ENCODE data around the gene FOXE3.

The FOXE3 gene

GRCh38 chr1:47435506-47436303, 19.6 kb downstream of the FOXE3 start:
- DNase-seq (ENCODE audit: low spot score), result no peak

- DNase-seq (ENCODE audit: low spot score), result no peak
Observed at GRCh38 chr1:47436304-47436978, 20.4 kb downstream of the FOXE3 start.

DNA sequence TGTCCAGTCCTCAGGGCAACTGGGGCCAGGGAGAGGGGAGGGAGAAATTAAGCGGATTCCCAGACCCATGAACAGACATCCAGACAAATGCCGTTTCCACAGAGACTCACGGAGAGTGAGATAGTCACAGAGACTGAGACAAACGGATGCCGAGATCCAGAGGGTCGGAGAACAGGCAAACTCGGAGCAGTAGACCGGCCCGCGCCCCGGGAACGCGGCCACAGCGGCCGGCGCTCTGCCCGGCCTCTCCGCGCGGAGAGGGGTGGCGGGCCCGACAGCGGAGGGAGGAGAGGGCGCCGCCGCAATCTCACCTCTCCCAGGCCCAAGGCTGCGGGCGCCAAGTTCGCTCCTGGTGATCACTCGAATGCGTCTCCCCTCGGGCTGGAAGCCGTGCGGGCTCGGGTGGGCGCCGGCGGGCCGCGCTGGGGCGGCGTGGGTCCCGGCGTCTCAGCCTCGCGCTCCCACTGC, 20.9 kb downstream of the FOXE3 start:
- DNase-seq (ENCODE audit: low spot score), result no peak

DNA sequence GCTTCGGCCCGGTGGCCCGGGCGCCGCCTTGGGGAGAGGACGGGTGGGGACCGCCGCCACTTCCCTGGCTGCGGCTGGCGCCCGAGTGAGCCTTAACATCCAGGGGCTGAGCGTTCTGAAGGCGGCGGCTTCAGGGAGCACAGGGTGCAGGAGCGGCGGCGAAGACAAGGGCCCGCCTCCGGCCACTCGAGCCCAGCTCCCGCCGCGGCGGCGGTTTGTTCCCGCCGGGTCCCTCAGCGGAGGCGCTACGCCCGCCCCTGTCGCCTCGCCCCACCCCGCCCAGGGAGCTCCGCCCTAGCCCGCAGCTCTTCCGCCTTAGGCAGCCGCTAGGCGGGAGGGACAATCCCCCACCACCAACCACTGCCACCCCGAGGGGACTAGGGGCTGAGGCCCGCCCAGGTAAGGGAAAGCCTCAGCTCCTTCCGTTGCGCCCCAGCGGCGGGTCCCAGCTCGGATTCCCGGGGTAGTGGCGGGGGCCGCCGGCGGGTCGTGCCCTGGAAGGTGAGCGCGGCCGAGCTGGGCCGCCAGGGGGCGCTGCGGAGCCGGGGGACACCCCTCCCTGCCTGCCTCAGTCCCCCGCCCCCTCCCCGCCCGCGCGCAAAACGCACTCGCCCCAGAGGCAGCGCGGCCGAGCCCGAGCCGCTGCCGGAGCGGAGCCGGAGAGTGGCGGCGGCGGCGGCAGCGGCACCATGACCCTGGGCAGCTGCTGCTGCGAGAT, 21.5 kb downstream of the FOXE3 start, which contains the start of gene FOXD2:
FOXD2 (plus strand) TSS at position 598 of the 718 bp plus-strand sequence; CDS start at position 690, 92 bp downstream.
- peak; percentile 38 for DNase-seq (ENCODE audit: low spot score)

DNA sequence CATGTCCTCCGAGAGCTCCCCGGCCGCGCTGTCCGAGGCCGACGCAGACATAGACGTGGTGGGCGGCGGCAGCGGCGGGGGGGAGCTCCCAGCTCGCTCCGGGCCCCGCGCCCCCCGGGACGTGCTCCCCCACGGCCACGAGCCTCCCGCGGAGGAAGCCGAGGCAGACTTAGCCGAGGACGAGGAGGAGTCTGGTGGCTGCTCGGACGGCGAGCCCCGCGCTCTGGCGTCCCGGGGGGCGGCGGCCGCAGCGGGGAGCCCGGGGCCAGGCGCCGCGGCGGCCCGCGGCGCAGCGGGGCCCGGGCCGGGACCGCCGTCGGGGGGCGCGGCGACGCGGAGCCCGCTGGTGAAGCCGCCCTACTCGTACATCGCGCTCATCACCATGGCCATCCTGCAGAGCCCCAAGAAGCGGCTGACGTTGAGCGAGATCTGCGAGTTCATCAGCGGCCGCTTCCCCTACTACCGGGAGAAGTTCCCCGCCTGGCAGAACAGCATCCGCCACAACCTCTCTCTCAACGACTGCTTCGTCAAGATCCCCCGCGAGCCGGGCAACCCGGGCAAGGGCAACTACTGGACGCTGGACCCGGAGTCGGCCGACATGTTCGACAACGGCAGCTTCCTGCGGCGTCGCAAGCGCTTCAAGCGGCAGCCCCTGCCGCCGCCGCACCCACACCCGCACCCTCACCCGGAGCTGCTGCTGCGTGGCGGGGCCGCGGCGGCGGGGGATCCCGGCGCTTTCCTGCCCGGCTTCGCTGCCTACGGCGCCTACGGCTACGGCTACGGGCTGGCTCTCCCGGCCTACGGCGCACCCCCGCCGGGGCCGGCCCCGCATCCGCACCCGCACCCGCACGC, 22.3 kb downstream of the FOXE3 start:
- no peak for DNase-seq (ENCODE audit: low spot score)

- no peak for DNase-seq (ENCODE audit: low spot score)
Observed at GRCh38 chr1:47439017-47439818, 23.1 kb downstream of the FOXE3 start.

- DNase-seq (ENCODE audit: low spot score), result no peak
Observed at GRCh38 chr1:47439819-47440598, 23.9 kb downstream of the FOXE3 start.

GRCh38 chr1:47440599-47441081, 24.6 kb downstream of the FOXE3 start:
- no peak for DNase-seq (ENCODE audit: low spot score)

- no peak for DNase-seq (ENCODE audit: low spot score)
Observed at GRCh38 chr1:47441450-47442106, 25.5 kb downstream of the FOXE3 start.

DNA sequence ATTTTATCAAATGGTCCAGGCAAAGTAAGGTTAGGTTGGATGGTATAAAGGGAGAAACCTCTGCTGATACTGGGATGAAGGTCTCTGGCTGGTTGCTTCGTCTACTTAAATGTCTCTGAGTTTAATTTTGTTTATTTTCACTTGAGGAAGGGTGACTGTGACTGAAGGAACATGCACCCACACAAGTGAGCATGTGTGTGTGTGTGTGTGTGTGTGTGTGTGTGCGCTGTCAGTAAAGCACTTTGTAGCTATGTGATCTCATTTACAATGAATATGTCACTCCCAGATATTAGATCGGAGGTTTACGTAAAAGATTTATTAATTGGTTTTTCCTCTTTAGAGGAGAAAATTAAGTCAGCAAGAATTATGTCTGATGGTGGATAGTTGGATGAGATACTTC, 26.1 kb downstream of the FOXE3 start:
- DNase-seq (ENCODE audit: low spot score), result no peak

DNA sequence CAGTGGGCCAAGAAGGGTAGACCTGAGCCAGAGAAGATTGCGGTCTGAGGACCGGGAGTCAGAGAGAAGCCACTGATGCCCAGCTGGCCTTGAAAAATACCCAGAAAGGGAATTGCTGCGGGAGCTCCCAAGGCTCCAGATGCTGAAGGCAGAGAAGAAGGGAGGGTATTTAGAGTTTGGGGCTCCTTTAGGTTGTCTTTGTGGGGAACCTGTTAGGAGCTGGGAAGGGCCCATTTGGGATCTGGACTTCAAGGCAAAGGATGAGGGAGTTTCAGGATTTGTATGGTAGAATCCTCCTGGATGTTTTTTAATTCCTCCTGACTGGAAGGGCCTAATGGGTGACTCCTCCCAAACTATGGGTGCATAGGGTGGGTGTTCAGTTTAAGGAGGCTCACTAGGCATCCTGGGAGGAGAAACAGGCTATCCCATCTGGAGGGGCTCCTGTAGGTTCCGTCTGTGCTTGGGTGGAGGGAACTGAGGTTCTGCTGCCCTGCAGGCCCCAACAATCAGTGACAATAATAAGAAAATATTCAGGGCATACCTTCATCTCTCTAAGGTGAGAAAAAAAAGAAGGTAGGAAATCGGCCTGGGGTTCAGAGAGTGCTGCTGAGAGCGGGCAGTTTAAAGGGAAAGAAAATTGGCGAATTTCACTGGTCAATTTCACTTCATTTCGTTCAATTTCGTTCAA, 26.9 kb downstream of the FOXE3 start:
- no peak for DNase-seq (ENCODE audit: low spot score)

DNA sequence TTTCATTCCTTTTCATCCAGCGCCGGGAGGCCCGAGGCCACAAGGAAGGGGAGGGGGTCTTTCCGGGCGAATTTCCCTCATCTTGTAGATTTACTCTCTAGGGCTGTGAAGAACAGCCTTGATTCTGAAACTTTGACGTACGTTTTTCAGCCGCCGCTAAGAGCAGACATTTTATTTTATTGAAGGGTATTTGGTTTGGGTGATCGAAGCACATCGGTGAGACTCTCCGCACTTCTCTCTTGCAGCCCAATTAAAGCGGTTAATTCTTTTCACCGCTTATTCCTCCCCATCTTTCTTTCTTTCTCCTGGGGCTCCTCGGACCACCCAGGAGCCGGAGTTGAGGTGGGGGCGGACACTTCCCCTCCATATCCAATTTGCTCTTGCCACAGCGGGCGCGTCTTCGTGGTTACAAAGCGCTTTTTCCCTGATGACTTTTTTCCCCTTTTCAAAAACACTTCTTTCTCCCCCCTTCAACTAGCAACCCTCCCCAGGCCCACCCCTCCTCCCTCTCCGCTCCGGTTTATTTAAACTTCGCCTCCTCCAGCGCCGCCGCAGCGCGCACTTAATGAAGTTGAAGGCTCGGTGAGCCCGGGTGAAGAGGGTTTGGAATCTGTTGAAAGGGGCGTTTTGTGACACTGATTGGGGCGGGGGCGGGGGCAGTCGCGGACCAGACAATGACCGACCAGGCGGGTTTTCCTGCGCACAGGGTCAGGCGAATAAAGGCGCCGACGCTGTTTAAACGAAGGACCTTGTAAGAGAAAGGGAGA, 27.6 kb downstream of the FOXE3 start:
- no peak for DNase-seq (ENCODE audit: low spot score)

DNA sequence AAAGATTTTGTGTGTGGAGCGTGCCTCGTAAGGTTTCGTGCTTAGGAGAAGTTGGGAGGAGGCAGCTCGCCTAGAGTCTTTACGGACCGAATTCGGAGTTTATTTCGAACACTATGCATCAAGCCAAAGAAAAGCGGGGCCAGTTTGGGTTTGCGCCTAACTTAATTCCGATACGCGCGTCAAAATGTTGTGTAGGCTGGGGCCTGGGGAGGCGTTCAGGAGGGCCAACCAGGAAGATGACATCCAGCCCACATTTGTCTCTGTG, 28.1 kb downstream of the FOXE3 start:
- no peak for DNase-seq (ENCODE audit: low spot score)

GRCh38 chr1:47444562-47445465, 28.7 kb downstream of the FOXE3 start:
- no peak for DNase-seq (ENCODE audit: low spot score)

DNA sequence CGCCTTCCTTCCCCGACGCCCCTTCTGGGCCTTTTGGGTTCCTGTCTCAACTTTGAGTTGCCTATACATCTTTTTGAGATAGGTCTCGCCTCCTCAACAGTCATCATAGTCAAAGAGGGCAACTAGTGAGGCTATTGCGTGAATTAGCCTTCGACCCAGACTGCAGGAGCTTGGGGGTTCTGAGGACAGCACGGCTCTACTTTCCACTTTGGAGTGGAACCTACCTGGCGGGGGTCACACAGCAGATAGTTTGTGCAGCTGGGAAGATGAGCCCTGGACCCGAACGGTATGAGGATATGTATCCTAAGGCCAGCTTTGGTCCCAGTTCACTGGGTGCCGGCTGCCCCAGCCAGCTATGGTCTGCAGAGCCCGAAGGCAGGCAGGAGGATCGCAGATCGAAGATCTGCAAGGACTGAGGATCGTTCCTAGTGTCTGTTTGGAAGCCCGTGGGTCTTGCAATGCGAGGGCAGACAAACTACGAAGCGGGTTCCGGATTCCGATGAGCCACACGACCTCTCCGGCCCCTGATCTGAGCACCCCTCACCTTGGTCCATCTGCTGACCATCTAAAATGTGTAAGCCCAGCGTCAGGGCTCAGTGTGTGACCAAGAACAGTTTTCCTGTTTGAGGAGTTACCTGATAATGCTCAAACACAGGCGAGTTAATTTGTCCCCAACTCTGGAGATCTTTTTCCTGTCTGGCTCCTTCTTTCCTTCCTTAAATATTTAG, 29.9 kb downstream of the FOXE3 start:
- no peak for DNase-seq (ENCODE audit: low spot score)

- DNase-seq (ENCODE audit: low spot score), result no peak
Observed at GRCh38 chr1:47448462-47449222, 32.6 kb downstream of the FOXE3 start.
